Transverse colon (tissue), 4 donors: Measurements from ENCODE around the gene DNER.

Experiments used
- EP300 ChIP-seq: sonication (generic); formaldehyde crosslinking; IDR thresholded peaks from one replicate; pipeline ENCODE4 v1.6.1; 2017; ENCODE audit warnings: antibody characterized with exemption, low read depth
- POLR2A ChIP-seq: fragments of 450-650 bp; IDR thresholded peaks from one replicate; pipeline ENCODE4 v1.6.1; 2016; ENCODE audit warnings: antibody characterized with exemption, mild to moderate bottlenecking, moderate library complexity
- POLR2AphosphoS5 ChIP-seq, 3 donors: sonication (generic); formaldehyde crosslinking; IDR thresholded peaks; one replicate each; pipeline ENCODE4 v1.6.1; 2016; ENCODE audit warnings: antibody characterized with exemption in 3 of 3
- TF ChIP-seq, protein P1 (sequence below), 5 experiments: fragments of 200-600 bp in 3 of 5; fragments of 450-650 bp in 2 of 5; sonication (generic) in 3 of 5; IDR thresholded peaks; 1 replicate in 2 of 5; 2 replicates in 3 of 5; pipeline ENCODE4 v1.5.1; 2016 to 2017; ENCODE audit warnings: antibody characterized with exemption in 5 of 5, inconsistent platforms in 3 of 5, mild to moderate bottlenecking in 2 of 5, moderate library complexity in 1 of 5

DNA sequence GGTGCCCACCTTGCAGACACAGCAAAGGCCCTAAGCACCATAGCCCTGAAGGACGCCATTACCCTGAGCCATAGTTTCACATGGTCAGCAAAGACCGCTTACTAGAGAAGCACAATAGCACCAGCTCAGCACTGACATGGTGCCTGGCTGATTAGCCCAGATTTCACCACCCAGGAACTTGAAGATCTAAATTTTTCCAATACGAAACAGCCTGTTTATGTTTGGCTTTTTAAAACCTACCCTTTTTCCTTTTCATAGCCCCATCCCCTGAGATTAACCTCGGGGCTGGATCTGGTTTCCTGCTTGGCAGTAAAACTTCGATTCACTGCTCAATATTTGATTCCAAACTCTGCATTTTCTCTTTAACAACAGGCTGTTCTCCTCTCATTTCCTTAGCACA is 284.8 kb downstream of the DNER start:
- TF ChIP-seq POLR2A (no peak), POLR2AphosphoS5 (IDR thresholded peaks at IDR 0.05) (no peak), EP300 (no peak)
- TF ChIP-seq, protein P1, sequence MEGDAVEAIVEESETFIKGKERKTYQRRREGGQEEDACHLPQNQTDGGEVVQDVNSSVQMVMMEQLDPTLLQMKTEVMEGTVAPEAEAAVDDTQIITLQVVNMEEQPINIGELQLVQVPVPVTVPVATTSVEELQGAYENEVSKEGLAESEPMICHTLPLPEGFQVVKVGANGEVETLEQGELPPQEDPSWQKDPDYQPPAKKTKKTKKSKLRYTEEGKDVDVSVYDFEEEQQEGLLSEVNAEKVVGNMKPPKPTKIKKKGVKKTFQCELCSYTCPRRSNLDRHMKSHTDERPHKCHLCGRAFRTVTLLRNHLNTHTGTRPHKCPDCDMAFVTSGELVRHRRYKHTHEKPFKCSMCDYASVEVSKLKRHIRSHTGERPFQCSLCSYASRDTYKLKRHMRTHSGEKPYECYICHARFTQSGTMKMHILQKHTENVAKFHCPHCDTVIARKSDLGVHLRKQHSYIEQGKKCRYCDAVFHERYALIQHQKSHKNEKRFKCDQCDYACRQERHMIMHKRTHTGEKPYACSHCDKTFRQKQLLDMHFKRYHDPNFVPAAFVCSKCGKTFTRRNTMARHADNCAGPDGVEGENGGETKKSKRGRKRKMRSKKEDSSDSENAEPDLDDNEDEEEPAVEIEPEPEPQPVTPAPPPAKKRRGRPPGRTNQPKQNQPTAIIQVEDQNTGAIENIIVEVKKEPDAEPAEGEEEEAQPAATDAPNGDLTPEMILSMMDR (IDR thresholded peaks at IDR 0.05) = no peak
